ENCODE measurements around the gene SRRM4.
"Not testable (repeated sequence)": the region's sequence is repeated elsewhere in the genome, so short reads cannot be mapped to it uniquely, and the experiment has no call there.

Gene SRRM4, protein sequence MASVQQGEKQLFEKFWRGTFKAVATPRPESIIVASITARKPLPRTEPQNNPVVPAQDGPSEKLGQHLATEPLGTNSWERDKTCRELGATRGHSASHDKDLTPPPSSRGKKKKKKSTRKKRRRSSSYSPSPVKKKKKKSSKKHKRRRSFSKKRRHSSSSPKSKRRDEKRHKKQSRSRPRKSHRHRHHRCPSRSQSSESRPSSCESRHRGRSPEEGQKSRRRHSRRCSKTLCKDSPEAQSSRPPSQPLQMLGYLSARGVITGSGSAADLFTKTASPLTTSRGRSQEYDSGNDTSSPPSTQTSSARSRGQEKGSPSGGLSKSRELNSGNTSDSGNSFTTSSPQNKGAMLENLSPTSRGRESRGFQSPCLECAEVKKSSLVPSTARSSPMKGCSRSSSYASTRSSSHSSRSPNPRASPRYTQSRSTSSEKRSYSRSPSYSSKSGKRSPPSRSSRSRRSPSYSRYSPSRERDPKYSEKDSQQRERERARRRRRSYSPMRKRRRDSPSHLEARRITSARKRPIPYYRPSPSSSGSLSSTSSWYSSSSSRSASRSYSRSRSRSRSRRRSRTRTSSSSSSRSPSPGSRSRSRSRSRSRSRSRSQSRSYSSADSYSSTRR

DNA sequence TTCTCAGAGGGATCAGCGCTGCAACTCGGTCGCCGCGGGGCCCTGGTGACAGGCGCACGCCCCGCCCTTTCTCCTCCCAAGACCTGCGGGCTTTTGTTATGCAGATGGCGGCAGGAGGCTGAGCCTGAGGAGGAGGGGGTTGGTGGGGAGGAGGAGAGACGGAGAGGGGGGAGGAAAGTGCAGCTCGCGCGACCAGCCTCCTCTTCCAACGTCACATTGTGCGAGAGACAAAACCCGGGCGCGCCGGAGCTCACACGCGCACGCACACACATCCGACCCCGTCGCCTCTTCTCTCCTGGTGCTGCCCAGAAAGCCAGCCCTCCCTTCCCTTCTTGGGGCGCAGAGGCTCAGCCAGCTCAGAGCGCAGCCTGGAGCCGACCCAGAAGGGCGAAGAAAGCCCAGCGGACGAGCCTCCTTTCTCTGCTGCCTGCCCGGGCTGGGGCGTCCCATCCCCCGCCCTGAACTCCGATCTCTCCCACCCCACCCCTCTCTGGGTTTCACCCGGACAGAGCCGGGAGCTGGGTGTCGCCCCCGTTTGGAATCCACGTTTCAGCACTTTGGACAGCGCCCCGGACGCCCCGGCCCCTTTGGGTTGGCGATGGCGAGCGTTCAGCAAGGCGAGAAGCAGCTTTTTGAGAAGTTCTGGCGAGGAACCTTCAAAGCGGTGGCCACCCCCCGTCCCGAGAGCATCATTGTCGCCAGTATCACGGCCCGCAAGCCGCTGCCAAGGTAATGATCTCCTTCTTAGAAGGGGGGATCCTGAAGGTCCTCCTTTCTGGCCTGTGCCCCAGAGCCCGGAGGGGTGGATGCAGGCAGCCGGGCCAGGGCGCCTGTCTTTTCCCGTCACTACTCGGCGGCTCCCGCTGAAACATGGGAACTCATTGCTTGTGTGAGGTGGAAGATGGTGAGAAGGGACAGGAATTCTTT lies at the start of gene SRRM4:
SRRM4 (plus strand) TSS at position 257 of the 927 bp plus-strand sequence; CDS start at position 599, 342 bp downstream.
- DNase-seq = no peak

DNA sequence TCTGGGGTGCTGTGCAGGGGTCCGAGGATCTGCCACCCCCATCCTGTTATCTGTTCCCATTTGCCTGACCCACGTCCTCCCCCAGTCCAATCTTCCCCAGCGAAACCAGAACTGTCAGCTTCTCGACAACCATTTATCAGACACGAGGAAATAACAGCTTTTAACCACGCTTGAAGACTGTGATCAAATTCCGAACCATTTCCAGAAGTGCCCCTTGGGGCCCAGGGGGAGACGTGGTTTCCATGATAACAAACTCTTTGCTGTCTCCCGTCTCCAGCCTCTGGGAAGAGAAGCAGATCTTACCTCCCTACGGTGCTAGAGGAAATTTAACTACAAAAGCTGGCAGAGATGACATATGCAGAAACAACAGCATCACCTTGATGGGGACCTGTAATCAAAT lies 35.1 kb upstream of the SRRM4 start:
- no peak for DNase-seq

DNA sequence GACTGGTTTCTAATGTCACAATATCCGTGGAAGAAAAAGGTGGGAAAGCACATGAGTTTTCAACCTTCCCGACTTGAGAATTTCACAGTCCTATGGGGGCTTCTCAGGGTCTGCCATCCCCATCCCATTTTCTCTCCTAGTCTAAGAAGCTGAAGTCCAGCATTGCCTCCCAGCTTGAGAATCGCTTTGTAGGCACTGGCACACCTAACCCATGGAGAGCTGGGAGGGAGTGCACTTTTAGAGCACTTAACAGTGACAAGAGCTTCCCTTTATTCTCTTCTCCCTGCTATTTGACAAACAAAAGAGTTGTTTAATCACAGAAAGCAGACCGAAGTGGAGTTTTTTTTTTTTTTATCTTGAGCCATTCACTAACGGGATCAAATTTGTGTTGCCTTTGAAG lies 22.8 kb upstream of the SRRM4 start:
- DNase-seq = no peak

DNA sequence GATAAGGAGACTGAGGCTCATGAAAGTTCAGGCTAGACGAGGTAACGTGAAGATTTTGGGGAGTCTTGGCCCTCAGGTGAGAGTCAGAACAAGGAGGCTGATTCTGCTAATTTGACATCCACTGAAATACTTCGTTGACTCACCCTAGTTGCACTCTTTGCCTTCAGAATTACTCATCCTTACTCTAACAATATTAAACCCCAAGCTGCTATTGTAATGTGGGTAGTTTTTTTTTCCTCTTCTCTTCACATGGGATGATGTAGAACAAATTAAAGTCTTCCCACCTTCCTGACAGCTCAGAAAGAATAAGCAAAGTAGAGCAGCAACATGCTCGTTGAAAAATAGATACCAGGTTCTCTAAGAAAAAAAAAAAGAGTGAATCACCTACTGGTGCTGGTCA lies 22.0 kb upstream of the SRRM4 start:
- no peak for DNase-seq

DNA sequence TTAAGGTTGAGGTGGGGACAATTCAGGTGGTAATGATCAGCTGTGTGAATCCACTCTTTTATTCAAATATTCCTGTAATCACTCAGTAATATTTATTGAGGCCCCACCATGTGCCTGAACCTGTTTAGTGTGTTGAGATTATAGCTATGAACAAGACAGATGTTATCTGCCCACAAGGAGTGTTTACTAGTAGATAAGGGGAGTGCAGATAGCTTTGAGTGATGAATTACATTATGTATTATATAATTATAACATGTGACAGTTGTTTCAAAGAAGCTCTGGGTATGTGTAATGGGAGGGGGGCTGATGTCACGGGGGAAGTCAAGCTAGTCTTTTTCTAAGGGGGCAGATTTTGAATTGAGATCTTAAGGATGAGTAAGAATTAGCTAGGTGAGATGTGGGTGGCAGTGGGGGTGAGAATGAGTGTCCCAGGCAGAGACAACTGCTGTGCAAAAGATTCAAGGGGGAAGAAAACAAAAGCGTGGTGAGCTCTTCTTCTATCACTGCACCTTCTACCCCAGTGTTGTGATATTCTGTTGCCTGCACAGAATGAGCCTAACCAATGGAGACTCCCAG lies 21.3 kb upstream of the SRRM4 start:
- DNase-seq = no peak

- DNase-seq = no peak
Measured at GRCh38 chr12:118960865-118961264, 20.5 kb upstream of the SRRM4 start.

DNA sequence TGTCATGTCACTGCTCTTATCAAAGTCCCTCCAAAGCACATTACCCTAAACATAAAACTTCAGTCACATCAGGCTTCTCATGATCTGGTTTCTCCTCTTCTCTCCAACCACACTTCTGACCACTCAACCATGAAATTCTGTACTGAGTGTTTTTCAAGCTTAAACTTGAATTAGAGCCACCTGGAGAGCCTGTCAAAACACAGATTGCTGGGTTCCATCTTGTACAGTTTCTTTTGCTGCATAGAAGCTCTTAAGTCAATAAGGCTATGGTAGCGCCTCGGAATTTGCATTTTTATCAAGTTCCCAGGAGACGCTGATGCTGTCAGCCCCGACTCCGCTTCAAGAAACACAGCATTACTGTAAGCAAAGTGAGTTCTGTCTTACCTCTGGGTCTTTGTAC lies 16.4 kb upstream of the SRRM4 start:
- DNase-seq = no peak

- no peak for DNase-seq
Measured at GRCh38 chr12:118970856-118971255, 10.5 kb upstream of the SRRM4 start.

- DNase-seq = no peak
Measured at GRCh38 chr12:118972982-118973381, 8.4 kb upstream of the SRRM4 start.

DNA sequence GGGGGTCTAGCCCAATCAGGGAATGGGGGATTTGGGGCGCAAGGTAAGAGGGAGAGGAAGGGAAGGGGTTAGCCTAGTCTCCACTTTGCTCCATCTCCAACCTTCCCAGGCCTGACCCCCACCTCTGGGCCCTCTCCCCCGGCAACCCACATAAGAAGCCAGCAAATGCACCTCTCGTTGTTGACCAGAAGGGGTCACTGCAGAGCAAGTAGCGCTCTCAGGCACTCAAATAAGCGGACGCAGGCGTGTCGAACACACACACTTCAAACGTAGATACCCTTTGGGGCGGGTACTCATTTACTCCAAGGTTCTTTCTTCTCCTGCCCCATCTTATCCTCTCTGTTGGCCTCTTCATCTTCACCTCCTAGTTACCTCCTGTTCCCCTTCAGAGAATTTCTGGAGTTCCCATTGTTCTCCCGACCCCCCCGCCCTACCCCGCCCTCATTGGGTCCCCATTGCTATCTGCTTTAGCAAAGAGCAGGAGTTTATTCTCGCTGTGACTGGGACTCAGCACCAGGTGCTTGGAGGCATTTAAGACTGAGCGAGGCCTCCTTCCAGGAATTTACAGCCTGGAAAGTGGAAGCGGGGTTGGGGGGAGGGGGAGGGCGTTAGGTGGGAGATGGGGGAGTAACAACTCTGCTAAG lies 1.5 kb upstream of the SRRM4 start:
- DNase-seq = no peak

- no peak for DNase-seq
Measured at GRCh38 chr12:118980407-118981014, 830 bp upstream of the SRRM4 start.

- no peak for DNase-seq
Measured at GRCh38 chr12:118982302-118982701, 961 bp downstream of the SRRM4 start.

DNA sequence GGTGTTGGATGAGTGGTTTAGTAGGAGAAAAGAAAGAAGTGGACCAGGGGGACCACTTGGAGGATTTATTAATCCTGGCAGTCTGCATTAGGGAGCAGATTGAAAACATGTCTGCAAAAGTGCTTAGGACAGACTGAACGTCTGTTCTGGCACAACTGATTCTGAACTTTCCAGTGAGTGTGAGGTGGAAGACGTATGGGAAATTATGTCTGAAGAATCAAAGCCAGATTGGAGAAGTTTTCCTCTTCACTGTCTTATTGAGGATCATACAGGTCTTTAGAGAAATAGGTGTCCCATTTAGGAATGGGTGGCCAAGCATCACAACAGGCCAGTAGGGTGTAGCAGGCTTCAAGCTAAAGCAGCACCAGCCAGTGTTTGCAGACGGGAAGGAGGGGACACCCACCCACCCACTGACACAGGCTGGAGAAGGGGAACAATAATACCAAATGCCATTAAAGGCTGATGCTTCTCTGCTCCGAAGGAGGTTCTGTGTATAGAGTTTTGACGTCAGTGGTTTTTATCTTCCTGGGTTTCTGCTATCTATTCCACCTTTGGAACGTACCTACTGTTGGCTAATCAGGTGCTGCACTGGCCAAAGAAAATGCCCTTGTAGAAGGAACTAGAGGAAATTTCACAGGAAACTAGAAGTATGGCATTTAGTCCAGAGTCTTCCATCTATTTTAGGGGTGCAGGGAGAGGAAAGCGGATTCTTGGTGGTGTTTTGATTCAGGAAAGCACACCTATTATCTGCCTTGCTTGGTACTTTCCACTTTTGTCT lies 1.8 kb downstream of the SRRM4 start:
- no peak for DNase-seq

DNA sequence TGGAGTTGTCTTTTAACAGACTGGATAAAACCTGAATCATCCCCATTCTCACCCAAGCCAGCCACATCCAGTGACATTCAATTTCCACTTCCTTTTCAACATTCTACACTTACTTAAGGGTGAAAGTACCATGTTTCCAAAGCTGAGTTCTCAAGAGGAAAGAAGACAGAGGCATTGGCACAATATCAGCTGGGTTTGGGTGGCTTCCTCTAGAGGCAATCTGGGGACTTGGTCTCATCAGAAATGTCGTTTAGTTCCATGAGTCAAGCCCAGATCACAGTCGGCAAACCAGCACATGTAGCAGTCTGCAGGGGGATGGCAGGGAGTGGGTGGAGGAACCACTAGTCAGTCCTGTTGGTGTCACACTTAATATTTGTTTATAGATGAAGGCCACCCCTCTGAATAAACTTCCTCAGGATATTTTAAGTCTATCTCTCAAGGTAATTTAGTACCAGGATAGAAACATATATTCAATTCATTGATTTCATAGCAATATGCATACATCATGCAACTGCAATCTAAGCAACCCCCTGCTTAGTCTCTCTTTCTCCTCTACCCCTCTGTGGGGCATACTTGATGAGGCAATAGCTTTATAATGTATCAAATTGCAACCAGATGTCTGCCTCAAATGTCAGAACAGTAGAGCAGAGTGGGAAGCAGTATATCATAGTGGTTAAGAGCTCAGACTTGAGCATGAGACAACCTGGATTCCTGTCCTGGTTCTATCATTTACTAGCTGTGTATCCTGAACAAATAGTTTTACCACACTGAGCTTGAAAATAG lies 3.0 kb downstream of the SRRM4 start:
- DNase-seq = no peak

GRCh38 chr12:118986050-118986449 lies 4.7 kb downstream of the SRRM4 start:
- DNase-seq = no peak

DNA sequence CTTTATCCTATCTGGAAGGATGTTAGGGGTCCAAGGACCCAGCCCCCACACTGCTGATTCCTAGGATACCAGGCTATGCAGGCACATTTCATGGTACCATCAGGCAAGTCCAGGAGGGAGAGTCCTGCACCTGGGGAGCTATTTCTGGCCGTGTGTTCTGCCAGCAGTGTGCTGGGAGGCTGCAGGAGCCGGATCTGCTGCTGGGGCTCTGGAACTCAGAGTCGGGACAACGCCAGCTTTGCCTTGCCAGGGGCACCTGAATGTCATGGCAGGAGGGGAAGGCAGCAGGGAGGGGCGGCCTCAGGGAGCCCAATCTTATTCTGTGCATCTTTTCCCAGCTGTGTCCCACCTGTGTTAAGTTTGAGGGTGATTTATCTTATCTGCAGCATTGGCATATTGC lies 17.8 kb downstream of the SRRM4 start:
- DNase-seq = no peak

GRCh38 chr12:119005085-119005484 lies 23.7 kb downstream of the SRRM4 start:
- DNase-seq = no peak

DNA sequence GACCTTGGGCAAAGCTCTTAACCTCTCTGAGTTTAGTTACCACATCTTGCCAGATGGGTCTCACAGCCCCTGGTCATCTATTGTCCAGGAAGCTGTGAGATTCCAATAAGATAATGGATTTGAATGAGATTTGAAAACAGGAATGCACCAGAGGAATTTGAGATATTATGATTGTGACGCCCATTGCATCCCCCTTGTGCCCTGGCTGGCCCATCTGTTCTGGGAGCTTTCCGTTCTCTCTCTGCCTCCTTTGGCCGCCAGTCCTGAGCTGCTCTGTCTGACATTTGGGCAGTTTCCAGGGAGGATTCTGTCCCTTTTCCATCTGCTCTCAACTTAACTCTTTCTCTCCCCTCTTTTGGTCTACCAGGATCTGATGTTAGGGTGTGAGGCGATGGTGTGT lies 24.6 kb downstream of the SRRM4 start:
- no peak for DNase-seq

DNA sequence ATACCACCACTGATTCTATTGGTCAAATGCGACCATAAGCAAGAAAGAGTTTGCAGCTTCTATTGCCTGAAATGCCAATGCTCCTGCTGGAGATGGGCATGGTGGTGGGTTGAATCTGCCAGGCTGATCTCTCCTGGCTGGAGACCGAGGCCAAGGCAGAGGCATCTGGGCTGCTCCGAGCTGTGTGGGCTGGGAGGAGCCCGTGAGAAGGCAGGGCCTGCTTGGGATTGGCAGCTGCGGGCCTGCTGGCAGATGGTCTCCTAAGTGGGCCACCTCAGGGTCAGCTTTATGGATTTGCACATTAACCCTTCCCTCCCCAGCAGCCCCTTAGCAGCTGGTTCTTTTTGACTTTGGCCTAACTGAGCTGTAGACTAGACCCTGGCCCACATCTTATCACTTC lies 25.4 kb downstream of the SRRM4 start:
- no peak for DNase-seq

GRCh38 chr12:119008273-119008672 lies 26.9 kb downstream of the SRRM4 start:
- DNase-seq = not testable (repeated sequence)

Measured in activated T-cell treated with anti-CD3 and anti-CD28 coated beads, Interleukin-2, amount 50 U/mL, for 1 hour (primary cell).